HepG2 (cell line): ENCODE measurements around the gene SLC4A8. TPM values are rescaled to one million over a fixed set of nuclear protein-coding genes. Genes with fewer than 3 reads are reported as not detected.

Experiments
- ATAC-seq: fragments of 200-7000 bp; cut with Tn5 transposase; 3 replicates; pipeline ENCODE4 v1.9.1; 2020; ENCODE audit warnings: mild to moderate bottlenecking, moderate library complexity
- BruUV-seq: library from RNA; stranded (reverse); fragments of 400-500 nt; replicated peaks from 2 replicates; lab custom pipeline; 2021; lab: Mats Ljungman, UMichigan
- CTCF ChIA-PET: fragments of 300-600 bp; formaldehyde crosslinking; extraction: SDS; loops from one replicate; lab custom pipeline; 2021; ENCODE audit warnings: low total read pairs, inconsistent platforms, low intra/inter-chr PET ratio; lab: Yijun Ruan, JAX
- POLR2A ChIA-PET: fragments of 350-600 bp; sonication (Branson Sonifier 250); formaldehyde crosslinking; loops from one replicate; lab custom pipeline; 2020; ENCODE audit warnings: antibody characterized with exemption, inconsistent platforms; lab: Yijun Ruan, JAX
- DNase-seq: peaks from one replicate; pipeline ENCODE4 v3.0.0-alpha.2; 2015; ENCODE audit warnings: low spot score
- FAIRE-seq: peaks from 3 replicates; lab custom pipeline; 2011; peaks lifted over from hg19 to GRCh38; lab: Jason Lieb, UNC
- H2AFZ ChIP-seq: one replicate; pipeline ENCODE4 v1.6.1; 2011; ENCODE audit warnings: low read length, inconsistent platforms
- H3K27ac ChIP-seq: fragments of 300-600 bp; 3 replicates; pipeline ENCODE4 v1.8.0; 2011; ENCODE audit warnings: mixed run types, mild to moderate bottlenecking, mixed read lengths, low read length, inconsistent platforms; ENCODE audit not compliant: insufficient read depth; ENCODE audit errors: extremely low read length
- H3K27me3 ChIP-seq, 2 experiments: fragments of 200-600 bp in 1 of 2; 2 replicates in 1 of 2; 3 replicates in 1 of 2; pipeline versions ENCODE4 v1.6.0 to v1.8.0; 2011; ENCODE audit warnings: low read length in 2 of 2, mild to moderate bottlenecking in 2 of 2, moderate library complexity in 2 of 2, inconsistent platforms in 1 of 2; ENCODE audit not compliant: insufficient read depth in 2 of 2, control insufficient read depth in 1 of 2
- H3K36me3 ChIP-seq, 2 experiments: fragments of 200-600 bp in 1 of 2; replicated peaks in 1 of 2; 2 replicates in 1 of 2; 3 replicates in 1 of 2; pipeline versions ENCODE4 v1.5.1 to v1.8.0; 2011; ENCODE audit warnings: low read length in 2 of 2, inconsistent platforms in 1 of 2; ENCODE audit not compliant: insufficient read depth in 2 of 2, control insufficient read depth in 1 of 2
- H3K4me1 ChIP-seq: 2 replicates; pipeline ENCODE4 v1.5.1; 2012; ENCODE audit warnings: low read length, inconsistent platforms; ENCODE audit not compliant: insufficient read depth
- H3K4me2 ChIP-seq: 2 replicates; pipeline ENCODE4 v1.6.0; 2011; ENCODE audit warnings: low read depth, low read length, inconsistent platforms
- H3K4me3 ChIP-seq, 3 experiments: fragments of 200-600 bp in 1 of 3; sonication (generic), shearing (Covaris generic) in 1 of 3; replicated peaks in 1 of 3; 2 replicates each; pipeline ENCODE4 v1.5.1; 2011 to 2016; ENCODE audit warnings: low read length in 3 of 3, inconsistent platforms in 2 of 3, low read depth in 2 of 3, mild to moderate bottlenecking in 2 of 3, control low read depth in 1 of 3, mixed read lengths in 1 of 3; ENCODE audit not compliant: insufficient read depth in 1 of 3
- H3K79me2 ChIP-seq: one replicate; pipeline ENCODE4 v1.6.1; 2011; ENCODE audit warnings: low read length, inconsistent platforms; ENCODE audit not compliant: insufficient read depth
- H3K9ac ChIP-seq: 2 replicates; pipeline ENCODE4 v1.6.0; 2011; ENCODE audit warnings: mild to moderate bottlenecking, low read depth, low read length, inconsistent platforms; ENCODE audit not compliant: insufficient read depth
- H3K9me3 ChIP-seq: 2 replicates; pipeline ENCODE4 v1.5.1; 2012; ENCODE audit warnings: mild to moderate bottlenecking, low read length
- H4K20me1 ChIP-seq: 2 replicates; pipeline ENCODE4 v1.6.0; 2011; ENCODE audit warnings: inconsistent platforms, mild to moderate bottlenecking, low read length, moderate library complexity; ENCODE audit not compliant: insufficient read depth
- ATF7-NPFF ChIP-seq: sonication (generic); formaldehyde crosslinking; IDR thresholded peaks from 2 replicates; pipeline ENCODE4 v1.8.1; 2023; ENCODE audit warnings: mild to moderate bottlenecking, low read depth, missing genetic modification reagents, moderate library complexity
- DPF2 ChIP-seq: sonication (generic); formaldehyde crosslinking; IDR thresholded peaks from 2 replicates; pipeline ENCODE4 v1.4.0; 2020; ENCODE audit warnings: mild to moderate bottlenecking, low read depth, missing genetic modification reagents, borderline replicate concordance
- DR1 ChIP-seq: sonication (generic); formaldehyde crosslinking; IDR thresholded peaks from 2 replicates; pipeline ENCODE4 v1.8.0; 2021; ENCODE audit warnings: mild to moderate bottlenecking, missing genetic modification reagents, inconsistent platforms
- HDAC6 ChIP-seq: fragments of 200-600 bp; sonication (generic); IDR thresholded peaks from 2 replicates; pipeline ENCODE4 v1.7.0; 2017; ENCODE audit warnings: mild to moderate bottlenecking, antibody characterized with exemption, low read length, low read depth
- PAX8 ChIP-seq: sonication (generic); formaldehyde crosslinking; IDR thresholded peaks from 2 replicates; pipeline ENCODE4 v1.8.0; 2022; ENCODE audit warnings: mild to moderate bottlenecking, missing genetic modification reagents, borderline replicate concordance
- SRSF1 ChIP-seq: fragments of 200-400 bp; formaldehyde crosslinking; optimal IDR thresholded peaks from 2 replicates; pipeline ENCODE3; 2017; ENCODE audit warnings: mild to moderate bottlenecking, low read depth, low read length, moderate library complexity
- TCF7 ChIP-seq: sonication (generic); IDR thresholded peaks from 2 replicates; pipeline ENCODE4 v1.6.1; 2016; ENCODE audit warnings: antibody characterized with exemption, low read depth
- ZNF564 ChIP-seq: sonication (generic); formaldehyde crosslinking; IDR thresholded peaks from 2 replicates; pipeline ENCODE4 v1.8.1; 2023; ENCODE audit warnings: mild to moderate bottlenecking, missing genetic modification reagents
- WGBS: methylation state at CpG from one replicate; pipeline ENCODE4 v1.1.6; 2017; ENCODE audit warnings: low lambda C conversion rate; 5-methylcytosine and 5-hydroxymethylcytosine counted together
- in situ Hi-C: cut with HindIII; loops from 2 replicates; pipeline ENCODE4 v1.10.0; 2017; ENCODE audit warnings: low pct_unique_long_range_greater_than_20kb; ENCODE audit not compliant: extremely low pct_ligation_motif_present
- intact Hi-C: fragments of 100-400 bp; cut with micrococcal nuclease; formaldehyde crosslinking; loops from one replicate; pipeline ENCODE4 v1.10.0; 2022; ENCODE audit not compliant: unreplicated experiment
- polyA plus RNA-seq, 8 experiments: library from polyadenylated mRNA; depleted of rRNA in 3 of 8; stranded (reverse) in 7 of 8; unstranded in 1 of 8; fragments of >200 nt; fragmentation: Illumina TruSeq in 4 of 8; extraction: Trizol in 4 of 8; gene quantifications; 2 replicates each; pipeline versions ENCODE4 v1.2.1 to v1.2.3, GENCODE V29; 2011 to 2016; ENCODE audit warnings: low read depth in 4 of 8, missing spikeins in 1 of 8, mixed read lengths in 1 of 8; ENCODE audit not compliant: insufficient read depth in 1 of 8
- total RNA-seq, 5 experiments: library from RNA; depleted of rRNA; stranded (reverse); fragments of >200 nt; fragmentation: Illumina TruSeq; extraction: Trizol; gene quantifications; 2 replicates each; pipeline ENCODE4 v1.2.3, GENCODE V29; 2016; ENCODE audit warnings: low read depth in 1 of 5
- TF ChIP-seq, protein P1 (sequence below): IDR thresholded peaks from 2 replicates; pipeline ENCODE4 v1.6.1; 2016
- TF ChIP-seq, protein P2 (sequence below): IDR thresholded peaks from 2 replicates; pipeline ENCODE4 v1.6.1; 2016; ENCODE audit warnings: mild to moderate bottlenecking
- TF ChIP-seq, protein P3 (sequence below): sonication (generic); formaldehyde crosslinking; IDR thresholded peaks from 2 replicates; pipeline ENCODE4 v1.4.0; 2020; ENCODE audit warnings: missing genetic modification reagents
- TF ChIP-seq, protein P4 (sequence below): sonication (generic); formaldehyde crosslinking; IDR thresholded peaks from 2 replicates; pipeline ENCODE4 v1.5.0; 2020; ENCODE audit warnings: mild to moderate bottlenecking, missing genetic modification reagents
- TF ChIP-seq, protein P5 (sequence below): sonication (generic); formaldehyde crosslinking; IDR thresholded peaks from 2 replicates; pipeline ENCODE4 v1.4.0; 2020; ENCODE audit warnings: missing genetic modification reagents

Gene SLC4A8
- total and polyA plus RNA-seq, 2 of the 13 experiments (the other 11 are each of a cell fraction or from before 2014, with no cell fraction given): under 0.01 to 0.07 TPM

GRCh38 chr12:51540996-51541395 is 116.4 kb downstream of the SLC4A8 start:
- H3K4me1 ChIP-seq: no peaks in the 10 kb centered on the region
- intact Hi-C loops (no loop called here), in situ Hi-C loops (no loop called here)
- no peak overlapping the region for H2AFZ ChIP-seq
- H3K9ac ChIP-seq: no peak overlapping the region
- ATAC-seq (no peak), FAIRE-seq (no peak), DNase-seq (no peak)
- no peak overlapping the region for H3K4me2 ChIP-seq
- no peaks in the 10 kb centered on the region for H3K36me3 ChIP-seq
- H3K27ac ChIP-seq: no peak overlapping the region
- ChIA-PET CTCF (no interaction called here), POLR2A (no interaction called here)
- H3K27me3 ChIP-seq: peaks cover 2 to 7% of the 10 kb centered on the region in 2 experiments; a peak in 4 of 5 replicates
- 59% methylated on average over 4 of the region's 4 CpGs for WGBS
- no peaks in the 10 kb centered on the region for H4K20me1 ChIP-seq
- no TSS peak for BruUV-seq
- H3K79me2 ChIP-seq: no peaks in the 10 kb centered on the region
- H3K4me3 ChIP-seq: no peak overlapping the region
- no peaks in the 10 kb centered on the region for H3K9me3 ChIP-seq
- TF ChIP-seq TCF7: no peak
- TF ChIP-seq, protein P1, sequence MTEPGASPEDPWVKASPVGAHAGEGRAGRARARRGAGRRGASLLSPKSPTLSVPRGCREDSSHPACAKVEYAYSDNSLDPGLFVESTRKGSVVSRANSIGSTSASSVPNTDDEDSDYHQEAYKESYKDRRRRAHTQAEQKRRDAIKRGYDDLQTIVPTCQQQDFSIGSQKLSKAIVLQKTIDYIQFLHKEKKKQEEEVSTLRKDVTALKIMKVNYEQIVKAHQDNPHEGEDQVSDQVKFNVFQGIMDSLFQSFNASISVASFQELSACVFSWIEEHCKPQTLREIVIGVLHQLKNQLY (CRISPR knock-in tag): no peak
- TF ChIP-seq, protein P2, sequence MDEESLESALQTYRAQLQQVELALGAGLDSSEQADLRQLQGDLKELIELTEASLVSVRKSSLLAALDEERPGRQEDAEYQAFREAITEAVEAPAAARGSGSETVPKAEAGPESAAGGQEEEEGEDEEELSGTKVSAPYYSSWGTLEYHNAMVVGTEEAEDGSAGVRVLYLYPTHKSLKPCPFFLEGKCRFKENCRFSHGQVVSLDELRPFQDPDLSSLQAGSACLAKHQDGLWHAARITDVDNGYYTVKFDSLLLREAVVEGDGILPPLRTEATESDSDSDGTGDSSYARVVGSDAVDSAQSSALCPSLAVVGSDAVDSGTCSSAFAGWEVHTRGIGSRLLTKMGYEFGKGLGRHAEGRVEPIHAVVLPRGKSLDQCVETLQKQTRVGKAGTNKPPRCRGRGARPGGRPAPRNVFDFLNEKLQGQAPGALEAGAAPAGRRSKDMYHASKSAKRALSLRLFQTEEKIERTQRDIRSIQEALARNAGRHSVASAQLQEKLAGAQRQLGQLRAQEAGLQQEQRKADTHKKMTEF (CRISPR knock-in tag): no peak
- no peak for TF ChIP-seq SRSF1
- TF ChIP-seq ZNF564 (CRISPR knock-in tag): no peak
- TF ChIP-seq, protein P3, sequence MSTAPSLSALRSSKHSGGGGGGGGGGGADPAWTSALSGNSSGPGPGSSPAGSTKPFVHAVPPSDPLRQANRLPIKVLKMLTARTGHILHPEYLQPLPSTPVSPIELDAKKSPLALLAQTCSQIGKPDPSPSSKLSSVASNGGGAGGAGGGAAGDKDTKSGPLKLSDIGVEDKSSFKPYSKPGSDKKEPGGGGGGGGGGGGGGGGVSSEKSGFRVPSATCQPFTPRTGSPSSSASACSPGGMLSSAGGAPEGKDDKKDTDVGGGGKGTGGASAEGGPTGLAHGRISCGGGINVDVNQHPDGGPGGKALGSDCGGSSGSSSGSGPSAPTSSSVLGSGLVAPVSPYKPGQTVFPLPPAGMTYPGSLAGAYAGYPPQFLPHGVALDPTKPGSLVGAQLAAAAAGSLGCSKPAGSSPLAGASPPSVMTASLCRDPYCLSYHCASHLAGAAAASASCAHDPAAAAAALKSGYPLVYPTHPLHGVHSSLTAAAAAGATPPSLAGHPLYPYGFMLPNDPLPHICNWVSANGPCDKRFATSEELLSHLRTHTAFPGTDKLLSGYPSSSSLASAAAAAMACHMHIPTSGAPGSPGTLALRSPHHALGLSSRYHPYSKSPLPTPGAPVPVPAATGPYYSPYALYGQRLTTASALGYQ: no peak
- TF ChIP-seq ATF7-NPFF: no peak
- no peak for TF ChIP-seq PAX8 (CRISPR knock-in tag)
- no peak for TF ChIP-seq DPF2 (CRISPR knock-in tag)
- TF ChIP-seq DR1 (CRISPR knock-in tag): no peak
- TF ChIP-seq, protein P4, sequence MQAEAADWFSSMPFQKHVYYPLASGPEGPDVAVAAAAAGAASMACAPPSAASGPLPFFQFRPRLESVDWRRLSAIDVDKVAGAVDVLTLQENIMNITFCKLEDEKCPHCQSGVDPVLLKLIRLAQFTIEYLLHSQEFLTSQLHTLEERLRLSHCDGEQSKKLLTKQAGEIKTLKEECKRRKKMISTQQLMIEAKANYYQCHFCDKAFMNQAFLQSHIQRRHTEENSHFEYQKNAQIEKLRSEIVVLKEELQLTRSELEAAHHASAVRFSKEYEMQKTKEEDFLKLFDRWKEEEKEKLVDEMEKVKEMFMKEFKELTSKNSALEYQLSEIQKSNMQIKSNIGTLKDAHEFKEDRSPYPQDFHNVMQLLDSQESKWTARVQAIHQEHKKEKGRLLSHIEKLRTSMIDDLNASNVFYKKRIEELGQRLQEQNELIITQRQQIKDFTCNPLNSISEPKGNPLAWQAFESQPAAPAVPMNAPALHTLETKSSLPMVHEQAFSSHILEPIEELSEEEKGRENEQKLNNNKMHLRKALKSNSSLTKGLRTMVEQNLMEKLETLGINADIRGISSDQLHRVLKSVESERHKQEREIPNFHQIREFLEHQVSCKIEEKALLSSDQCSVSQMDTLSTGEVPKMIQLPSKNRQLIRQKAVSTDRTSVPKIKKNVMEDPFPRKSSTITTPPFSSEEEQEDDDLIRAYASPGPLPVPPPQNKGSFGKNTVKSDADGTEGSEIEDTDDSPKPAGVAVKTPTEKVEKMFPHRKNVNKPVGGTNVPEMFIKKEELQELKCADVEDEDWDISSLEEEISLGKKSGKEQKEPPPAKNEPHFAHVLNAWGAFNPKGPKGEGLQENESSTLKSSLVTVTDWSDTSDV (CRISPR knock-in tag): no peak
- TF ChIP-seq, protein P5, sequence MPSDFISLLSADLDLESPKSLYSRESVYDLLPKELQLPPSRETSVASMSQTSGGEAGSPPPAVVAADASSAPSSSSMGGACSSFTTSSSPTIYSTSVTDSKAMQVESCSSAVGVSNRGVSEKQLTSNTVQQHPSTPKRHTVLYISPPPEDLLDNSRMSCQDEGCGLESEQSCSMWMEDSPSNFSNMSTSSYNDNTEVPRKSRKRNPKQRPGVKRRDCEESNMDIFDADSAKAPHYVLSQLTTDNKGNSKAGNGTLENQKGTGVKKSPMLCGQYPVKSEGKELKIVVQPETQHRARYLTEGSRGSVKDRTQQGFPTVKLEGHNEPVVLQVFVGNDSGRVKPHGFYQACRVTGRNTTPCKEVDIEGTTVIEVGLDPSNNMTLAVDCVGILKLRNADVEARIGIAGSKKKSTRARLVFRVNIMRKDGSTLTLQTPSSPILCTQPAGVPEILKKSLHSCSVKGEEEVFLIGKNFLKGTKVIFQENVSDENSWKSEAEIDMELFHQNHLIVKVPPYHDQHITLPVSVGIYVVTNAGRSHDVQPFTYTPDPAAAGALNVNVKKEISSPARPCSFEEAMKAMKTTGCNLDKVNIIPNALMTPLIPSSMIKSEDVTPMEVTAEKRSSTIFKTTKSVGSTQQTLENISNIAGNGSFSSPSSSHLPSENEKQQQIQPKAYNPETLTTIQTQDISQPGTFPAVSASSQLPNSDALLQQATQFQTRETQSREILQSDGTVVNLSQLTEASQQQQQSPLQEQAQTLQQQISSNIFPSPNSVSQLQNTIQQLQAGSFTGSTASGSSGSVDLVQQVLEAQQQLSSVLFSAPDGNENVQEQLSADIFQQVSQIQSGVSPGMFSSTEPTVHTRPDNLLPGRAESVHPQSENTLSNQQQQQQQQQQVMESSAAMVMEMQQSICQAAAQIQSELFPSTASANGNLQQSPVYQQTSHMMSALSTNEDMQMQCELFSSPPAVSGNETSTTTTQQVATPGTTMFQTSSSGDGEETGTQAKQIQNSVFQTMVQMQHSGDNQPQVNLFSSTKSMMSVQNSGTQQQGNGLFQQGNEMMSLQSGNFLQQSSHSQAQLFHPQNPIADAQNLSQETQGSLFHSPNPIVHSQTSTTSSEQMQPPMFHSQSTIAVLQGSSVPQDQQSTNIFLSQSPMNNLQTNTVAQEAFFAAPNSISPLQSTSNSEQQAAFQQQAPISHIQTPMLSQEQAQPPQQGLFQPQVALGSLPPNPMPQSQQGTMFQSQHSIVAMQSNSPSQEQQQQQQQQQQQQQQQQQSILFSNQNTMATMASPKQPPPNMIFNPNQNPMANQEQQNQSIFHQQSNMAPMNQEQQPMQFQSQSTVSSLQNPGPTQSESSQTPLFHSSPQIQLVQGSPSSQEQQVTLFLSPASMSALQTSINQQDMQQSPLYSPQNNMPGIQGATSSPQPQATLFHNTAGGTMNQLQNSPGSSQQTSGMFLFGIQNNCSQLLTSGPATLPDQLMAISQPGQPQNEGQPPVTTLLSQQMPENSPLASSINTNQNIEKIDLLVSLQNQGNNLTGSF (CRISPR knock-in tag): no peak
- no peak for TF ChIP-seq HDAC6
